ENCODE data around the gene ALDH1A1.

Gene ALDH1A1

GRCh38 chr9:72980183-72980582 is 27.3 kb upstream of the ALDH1A1 start:
- H3K4me3 ChIP-seq (ENCODE audit: control insufficient read depth, low read depth, low read length) = no peak overlapping the region
- TF ChIP-seq CTCF (conservative IDR thresholded peaks at IDR 0.05; ENCODE audit: control insufficient read depth, insufficient read depth, low read depth, low read length) = no peak
- DNase-seq (ENCODE audit: low read depth) = no peak

GRCh38 chr9:72979405-72980100 is 26.7 kb upstream of the ALDH1A1 start:
- no peak for DNase-seq (ENCODE audit: low read depth)
- no peak for TF ChIP-seq CTCF (conservative IDR thresholded peaks at IDR 0.05; ENCODE audit: control insufficient read depth, insufficient read depth, low read depth, low read length)
- H3K4me3 ChIP-seq (ENCODE audit: control insufficient read depth, low read depth, low read length) = no peak overlapping the region

GRCh38 chr9:72978744-72979143 is 25.9 kb upstream of the ALDH1A1 start:
- no peak for DNase-seq (ENCODE audit: low read depth)
- H3K4me3 ChIP-seq (ENCODE audit: control insufficient read depth, low read depth, low read length) = no peak overlapping the region
- TF ChIP-seq CTCF (conservative IDR thresholded peaks at IDR 0.05; ENCODE audit: control insufficient read depth, insufficient read depth, low read depth, low read length) = no peak

GRCh38 chr9:72977670-72978069 is 24.8 kb upstream of the ALDH1A1 start:
- no peak overlapping the region for H3K4me3 ChIP-seq (ENCODE audit: control insufficient read depth, low read depth, low read length)
- no peak for TF ChIP-seq CTCF (conservative IDR thresholded peaks at IDR 0.05; ENCODE audit: control insufficient read depth, insufficient read depth, low read depth, low read length)
- DNase-seq (ENCODE audit: low read depth) = no peak

GRCh38 chr9:72974501-72974900 is 21.6 kb upstream of the ALDH1A1 start:
- no peak for TF ChIP-seq CTCF (conservative IDR thresholded peaks at IDR 0.05; ENCODE audit: control insufficient read depth, insufficient read depth, low read depth, low read length)
- no peak for DNase-seq (ENCODE audit: low read depth)
- no peak overlapping the region for H3K4me3 ChIP-seq (ENCODE audit: control insufficient read depth, low read depth, low read length)

GRCh38 chr9:72972636-72973035 is 19.8 kb upstream of the ALDH1A1 start:
- no peak for DNase-seq (ENCODE audit: low read depth)
- TF ChIP-seq CTCF (conservative IDR thresholded peaks at IDR 0.05; ENCODE audit: control insufficient read depth, insufficient read depth, low read depth, low read length) = no peak
- no peak overlapping the region for H3K4me3 ChIP-seq (ENCODE audit: control insufficient read depth, low read depth, low read length)

GRCh38 chr9:72971411-72971810 is 18.6 kb upstream of the ALDH1A1 start:
- TF ChIP-seq CTCF (conservative IDR thresholded peaks at IDR 0.05; ENCODE audit: control insufficient read depth, insufficient read depth, low read depth, low read length) = no peak
- no peak overlapping the region for H3K4me3 ChIP-seq (ENCODE audit: control insufficient read depth, low read depth, low read length)
- DNase-seq (ENCODE audit: low read depth) = no peak
